Measurements from ENCODE around the gene ZNF385A.

The ZNF385A gene

GRCh38 chr12:54407183-54407905 lies 22.8 kb upstream of the ZNF385A start:
- no peak overlapping the region for H3K4me3 ChIP-seq (replicated peaks in 1 of 2; ENCODE audit: low read depth in 2 of 2, low read length in 2 of 2)
- TF ChIP-seq CTCF (IDR thresholded peaks at IDR 0.05; ENCODE audit: low read depth, low read length): no peak
- DNase-seq (ENCODE audit: low read depth in 2 of 2): no peak

- DNase-seq (ENCODE audit: low read depth in 2 of 2): no peak
- no peak for TF ChIP-seq CTCF (IDR thresholded peaks at IDR 0.05; ENCODE audit: low read depth, low read length)
- no peak overlapping the region for H3K4me3 ChIP-seq (replicated peaks in 1 of 2; ENCODE audit: low read depth in 2 of 2, low read length in 2 of 2)
Observed at GRCh38 chr12:54405573-54405972, 21.0 kb upstream of the ZNF385A start.

GRCh38 chr12:54405106-54405505 lies 20.6 kb upstream of the ZNF385A start:
- no peak overlapping the region for H3K4me3 ChIP-seq (replicated peaks in 1 of 2; ENCODE audit: low read depth in 2 of 2, low read length in 2 of 2)
- no peak for TF ChIP-seq CTCF (IDR thresholded peaks at IDR 0.05; ENCODE audit: low read depth, low read length)
- DNase-seq (ENCODE audit: low read depth in 2 of 2): no peak

- TF ChIP-seq CTCF (IDR thresholded peaks at IDR 0.05; ENCODE audit: low read depth, low read length): peak; percentile 93
- H3K4me3 ChIP-seq (replicated peaks in 1 of 2; ENCODE audit: low read depth in 2 of 2, low read length in 2 of 2): no peak overlapping the region
- DNase-seq (ENCODE audit: low read depth in 2 of 2): peak; percentile 77
Observed at GRCh38 chr12:54404061-54405004, 19.8 kb upstream of the ZNF385A start.

GRCh38 chr12:54401119-54401518 lies 16.6 kb upstream of the ZNF385A start:
- TF ChIP-seq CTCF (IDR thresholded peaks at IDR 0.05; ENCODE audit: low read depth, low read length): no peak
- H3K4me3 ChIP-seq (replicated peaks in 1 of 2; ENCODE audit: low read depth in 2 of 2, low read length in 2 of 2): no peak overlapping the region
- no peak for DNase-seq (ENCODE audit: low read depth in 2 of 2)

GRCh38 chr12:54398995-54399793 lies 14.7 kb upstream of the ZNF385A start:
- no peak overlapping the region for H3K4me3 ChIP-seq (replicated peaks in 1 of 2; ENCODE audit: low read depth in 2 of 2, low read length in 2 of 2)
- peak; percentile 100 for TF ChIP-seq CTCF (IDR thresholded peaks at IDR 0.05; ENCODE audit: low read depth, low read length)
- peak; percentile 88 to 90 for DNase-seq (ENCODE audit: low read depth in 2 of 2)

Data from cardiac fibroblast (primary cell).